ENCODE results near the gene MCUR1. TPM values are rescaled to one million over a fixed set of nuclear protein-coding genes. Genes with fewer than 3 reads are reported as not detected.

MCUR1 gene
- total RNA-seq, 2 experiments from 2014 or later, result 3.2 to 4.5 TPM

GRCh38 chr6:13794184-13794583 lies 20.2 kb downstream of the MCUR1 start:
- no peaks in the 10 kb centered on the region for H3K36me3 ChIP-seq (ENCODE audit: insufficient read depth, low read length)
- no peak overlapping the region for H3K27ac ChIP-seq (ENCODE audit: low read depth in 1 of 2, low read length in 2 of 2)
- no peak overlapping the region for H3K4me3 ChIP-seq (ENCODE audit: low read length)
- no peak overlapping the region for H3K27ac Mint-ChIP-seq
- no peak for TF ChIP-seq CTCF (IDR thresholded peaks at IDR 0.05)
- peaks cover 53% of the 10 kb centered on the region for H3K36me3 Mint-ChIP-seq (ENCODE audit: low read depth)
- H3K9me3 ChIP-seq (ENCODE audit: control insufficient read depth in 1 of 2, insufficient read depth in 1 of 2, low read length in 2 of 2), result no peaks in the 10 kb centered on the region
- H3K27me3 ChIP-seq (ENCODE audit: control insufficient read depth in 1 of 2, insufficient read depth in 2 of 2, low read length in 2 of 2), result no peaks in the 10 kb centered on the region
- H3K4me3 Mint-ChIP-seq, result no peak overlapping the region
- intact Hi-C loops (cut with DNase I, micrococcal nuclease), result loop anchor here in 1 of 2 experiments (2.0 kb wide), 1 partner anchor 351 kb away; no protein-coding TSS in a partner anchor
- DNase-seq (no peak), ATAC-seq (ENCODE audit: poor library complexity) (no peak)
- H3K27me3 Mint-ChIP-seq, result no peaks in the 10 kb centered on the region
- ChIA-PET POLR2A (no interaction called here), CTCF (interaction anchor here (0.5 to 1.8 kb wide), 4 partner anchors 68 to 252 kb away, joined by 4 to 15 read pairs (median 6); partner anchors contain the start of gene SIRT5)
- no peaks in the 10 kb centered on the region for H3K4me1 ChIP-seq (ENCODE audit: insufficient read depth, low read length)
- H3K9me3 Mint-ChIP-seq, result no peaks in the 10 kb centered on the region
- H3K4me1 Mint-ChIP-seq (ENCODE audit: low read depth), result no peaks in the 10 kb centered on the region

GRCh38 chr6:13789746-13790145 lies 24.6 kb downstream of the MCUR1 start:
- TF ChIP-seq CTCF (IDR thresholded peaks at IDR 0.05), result no peak
- Histone ChIP-seq H3K36me3 (ENCODE audit: insufficient read depth, low read length) (peaks cover 2% of the 10 kb centered on the region), H3K4me3 (ENCODE audit: low read length) (no peak overlapping the region), H3K27ac (ENCODE audit: low read depth in 1 of 2, low read length in 2 of 2) (no peak overlapping the region), H3K4me1 (ENCODE audit: insufficient read depth, low read length) (no peaks in the 10 kb centered on the region), H3K27me3 (ENCODE audit: control insufficient read depth in 1 of 2, insufficient read depth in 2 of 2, low read length in 2 of 2) (no peaks in the 10 kb centered on the region), H3K9me3 (ENCODE audit: control insufficient read depth in 1 of 2, insufficient read depth in 1 of 2, low read length in 2 of 2) (no peaks in the 10 kb centered on the region)
- intact Hi-C loops (cut with DNase I, micrococcal nuclease), result no loop called here
- ChIA-PET POLR2A (interaction anchor here (0.7 to 0.8 kb wide), 2 partner anchors 9 to 101 kb away, joined by 3 to 4 read pairs; no protein-coding TSS in a partner anchor), CTCF (interaction anchor here (1.0 kb wide), 1 partner anchor 165 kb away, joined by 3 read pairs; no protein-coding TSS in a partner anchor)
- Mint-ChIP-seq H3K4me3 (no peak overlapping the region), H3K4me1 (ENCODE audit: low read depth) (no peaks in the 10 kb centered on the region), H3K27ac (no peak overlapping the region), H3K9me3 (no peaks in the 10 kb centered on the region), H3K36me3 (ENCODE audit: low read depth) (peaks cover 39% of the 10 kb centered on the region), H3K27me3 (no peaks in the 10 kb centered on the region)
- ATAC-seq (ENCODE audit: poor library complexity) (no peak), DNase-seq (no peak)

- CTCF ChIA-PET, result interaction anchor here (1.1 kb wide), 1 partner anchor 29 kb away, joined by 3 read pairs; no protein-coding TSS in a partner anchor
These were observed 25.5 kb downstream of the MCUR1 start for GRCh38 chr6:13788820-13789219.

More at GRCh38 chr6:13788820-13789219, 25.5 kb downstream of the MCUR1 start:
- Mint-ChIP-seq H3K36me3 (ENCODE audit: low read depth) (peaks cover 35% of the 10 kb centered on the region), H3K27ac (no peak overlapping the region), H3K4me3 (no peak overlapping the region), H3K9me3 (no peaks in the 10 kb centered on the region), H3K4me1 (ENCODE audit: low read depth) (no peaks in the 10 kb centered on the region), H3K27me3 (no peaks in the 10 kb centered on the region)
- POLR2A ChIA-PET, result no interaction called here
- no peak for TF ChIP-seq CTCF (IDR thresholded peaks at IDR 0.05)
- Histone ChIP-seq H3K27me3 (ENCODE audit: control insufficient read depth in 1 of 2, insufficient read depth in 2 of 2, low read length in 2 of 2) (no peaks in the 10 kb centered on the region), H3K27ac (ENCODE audit: low read depth in 1 of 2, low read length in 2 of 2) (no peak overlapping the region), H3K36me3 (ENCODE audit: insufficient read depth, low read length) (peaks cover 2% of the 10 kb centered on the region), H3K4me3 (ENCODE audit: low read length) (no peak overlapping the region), H3K9me3 (ENCODE audit: control insufficient read depth in 1 of 2, insufficient read depth in 1 of 2, low read length in 2 of 2) (no peaks in the 10 kb centered on the region), H3K4me1 (ENCODE audit: insufficient read depth, low read length) (no peaks in the 10 kb centered on the region)
- intact Hi-C loops (cut with DNase I, micrococcal nuclease), result no loop called here
- DNase-seq, result no peak
- no peak for ATAC-seq (ENCODE audit: poor library complexity)

Data from CD4-positive, alpha-beta T cell (primary cell).